Umbilical cord (tissue), 2 donors: ENCODE measurements around the gene SSNA1. TPM values are rescaled to one million over a fixed set of nuclear protein-coding genes. Genes with fewer than 3 reads are reported as not detected.
A peak's percentile ranks its signal among the peaks of the same experiment; 100 is the strongest.

Experiments used
- DNase-seq: peaks from one replicate; pipeline ENCODE4 v3.0.0-alpha.2; 2015; ENCODE audit warnings: low spot score
- total RNA-seq: library from RNA; depleted of rRNA; stranded (reverse); fragments of >200 nt; gene quantifications from one replicate; pipeline ENCODE4 v1.2.3, GENCODE V29; 2014; ENCODE audit warnings: low replicate concordance; ENCODE audit not compliant: insufficient read depth

The SSNA1 gene
- total RNA-seq, 1 donor from 2014 or later: 30.8 TPM

DNA sequence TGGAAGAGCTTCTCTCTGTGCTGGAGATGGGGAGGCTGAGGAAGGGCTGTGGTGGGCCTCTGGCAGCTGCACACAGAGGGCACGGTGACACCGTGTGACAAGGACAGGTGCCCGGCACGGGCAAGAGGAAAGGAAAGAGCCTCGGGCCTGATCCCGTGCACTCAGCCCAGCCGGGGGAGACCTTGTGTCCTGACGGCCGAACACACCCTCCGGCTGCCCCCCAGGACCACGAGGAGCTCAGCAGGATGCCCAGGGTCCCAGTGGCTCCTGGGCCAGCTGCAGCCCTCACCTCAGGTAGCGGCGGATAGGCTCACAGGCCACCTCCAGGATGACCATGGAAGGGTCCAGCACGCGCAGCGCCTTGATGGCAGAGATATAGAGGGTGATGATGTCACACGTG lies 5.6 kb upstream of the SSNA1 start:
- DNase-seq: no peak

DNA sequence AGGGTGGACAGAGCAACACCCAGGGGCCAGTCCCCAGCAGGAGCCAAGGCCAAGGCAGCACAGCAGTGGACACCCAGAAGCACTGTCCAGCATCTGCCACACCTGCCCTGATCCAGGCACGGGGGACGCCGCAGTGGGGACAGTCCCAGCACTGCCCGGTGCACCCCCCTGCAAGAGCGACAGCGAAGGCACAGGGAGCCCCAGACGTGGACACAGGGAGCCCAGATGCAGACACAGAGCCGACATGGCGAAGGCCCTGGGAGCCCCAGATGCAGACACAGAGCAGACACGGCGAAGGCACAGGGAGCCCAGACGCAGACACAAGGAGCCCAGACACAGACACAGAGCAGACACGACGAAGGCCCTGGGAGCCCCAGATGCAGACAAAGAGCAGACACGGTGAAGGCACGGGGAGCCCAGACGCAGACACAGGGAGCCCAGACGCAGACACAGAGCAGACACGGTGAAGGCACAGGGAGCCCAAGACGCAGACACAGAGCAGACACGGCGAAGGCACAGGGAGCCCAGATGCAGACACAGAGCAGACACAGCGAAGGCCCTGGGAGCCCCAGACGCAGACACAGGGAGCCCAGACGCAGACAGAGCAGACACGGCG lies 4.4 kb upstream of the SSNA1 start:
- no peak for DNase-seq

DNA sequence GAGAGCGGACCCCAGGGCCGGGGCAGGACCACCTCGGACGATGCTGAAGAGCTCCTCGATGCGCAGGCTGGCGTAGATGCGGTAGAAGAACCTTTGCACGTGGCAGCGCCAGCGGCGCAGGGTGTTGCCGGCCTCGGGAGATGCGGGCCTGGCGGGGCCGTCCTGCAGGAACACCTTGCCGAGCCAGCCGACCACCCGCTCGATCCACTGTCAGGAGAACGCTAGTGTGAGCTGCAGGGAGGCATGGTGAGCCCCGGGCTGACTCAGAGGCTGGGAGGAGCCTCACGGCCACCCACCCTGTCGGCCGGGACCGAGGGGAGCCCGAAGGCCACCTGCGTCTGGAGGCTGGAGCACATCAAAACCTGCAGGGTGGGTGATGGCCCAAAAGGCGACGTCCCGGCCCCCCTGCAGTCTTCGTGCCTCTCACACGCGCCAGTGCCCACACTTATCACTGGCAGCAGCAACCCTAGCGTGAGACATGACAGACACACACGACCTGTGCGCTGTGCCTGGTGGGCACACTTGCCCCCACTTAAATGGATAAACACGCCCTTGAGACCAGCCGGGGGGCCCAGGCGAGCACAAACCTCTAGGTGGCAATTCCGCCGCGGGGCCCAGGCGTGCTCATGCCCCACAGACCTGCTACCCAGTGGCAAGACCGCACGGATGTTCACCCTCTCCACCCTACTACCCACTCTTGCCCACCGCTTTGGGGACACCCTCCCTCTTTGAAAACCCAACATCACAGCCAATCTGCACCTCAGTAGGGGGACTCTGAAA lies 3.4 kb upstream of the SSNA1 start:
- DNase-seq: no peak

DNA sequence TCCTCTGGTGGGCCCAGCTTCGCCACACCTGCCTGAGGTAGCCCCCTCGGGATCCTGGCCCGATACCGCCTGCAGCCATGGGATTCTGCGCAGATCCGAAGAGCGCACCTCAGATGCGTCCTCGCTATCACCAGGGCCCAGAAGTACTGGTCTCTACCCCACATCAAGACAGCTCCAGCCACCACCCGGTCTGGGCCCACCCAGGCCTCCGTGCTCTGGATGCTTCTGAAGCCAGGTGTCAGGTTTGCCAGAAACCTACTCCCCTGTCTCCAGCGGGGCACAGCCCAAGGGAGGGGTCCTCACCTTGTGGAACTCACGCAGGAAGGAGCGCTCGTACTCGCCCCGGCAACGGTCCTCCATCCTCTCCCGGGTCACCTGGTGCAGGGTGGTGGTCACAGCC lies 2.6 kb upstream of the SSNA1 start:
- DNase-seq: no peak

DNA sequence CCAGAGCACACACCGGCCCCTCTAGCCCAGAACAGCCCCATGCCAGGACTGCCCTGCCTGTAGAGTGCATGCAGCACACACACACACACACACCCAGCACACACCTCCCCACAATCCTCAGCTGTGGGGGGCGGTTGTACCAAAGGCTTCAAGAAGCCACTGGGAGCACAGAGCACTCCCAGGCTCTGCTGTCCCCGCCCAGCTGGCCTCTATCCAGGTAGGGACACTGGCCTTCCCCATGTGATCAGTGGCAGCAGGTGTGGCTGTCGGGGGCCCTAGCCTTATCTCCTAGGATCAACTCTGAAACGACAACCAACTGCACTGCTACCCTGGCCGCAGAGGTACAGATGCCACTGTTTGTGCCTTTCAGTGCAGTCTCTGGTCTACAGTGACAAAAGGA lies 2.1 kb upstream of the SSNA1 start:
- DNase-seq: no peak

DNA sequence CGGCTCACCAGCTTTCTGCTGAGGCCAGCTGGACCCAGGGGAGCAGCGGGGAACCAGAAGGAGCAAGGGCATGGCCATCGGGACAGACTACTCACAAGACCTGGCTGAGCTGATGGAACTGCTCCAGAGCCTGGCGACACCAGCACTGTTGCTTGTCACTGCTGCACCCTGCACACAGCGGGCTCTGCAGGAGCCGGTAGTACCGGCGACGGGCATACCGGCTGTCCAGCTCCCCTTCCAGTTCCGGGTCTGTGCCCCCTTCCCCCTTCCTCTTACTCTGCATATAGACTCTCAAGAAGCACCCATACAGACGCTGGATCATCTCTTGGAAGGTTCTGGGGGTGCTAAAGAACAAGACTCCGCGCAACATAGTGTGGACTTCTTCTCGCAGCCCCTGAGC lies 1.1 kb upstream of the SSNA1 start:
- DNase-seq: no peak

DNA sequence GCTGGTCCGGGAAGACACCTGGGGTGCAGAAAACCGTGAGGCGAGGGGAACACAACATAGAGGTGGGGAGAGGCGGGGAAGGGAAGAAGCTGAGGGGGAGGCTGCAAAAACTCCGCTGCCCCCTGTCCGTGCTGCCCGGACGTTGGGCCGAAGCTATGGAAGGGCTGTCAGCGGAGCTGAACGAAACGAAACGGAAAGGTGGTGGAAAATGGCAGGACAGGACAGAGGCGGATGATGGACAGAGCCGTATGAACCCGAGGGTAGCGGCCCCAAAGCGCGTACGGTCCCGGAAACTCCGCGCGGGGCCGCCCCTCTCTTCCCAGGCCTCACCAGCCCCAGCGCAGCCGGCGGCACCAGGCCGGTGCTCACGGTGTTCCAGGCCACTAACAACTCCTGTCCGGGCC lies 388 bp upstream of the SSNA1 start:
- no peak for DNase-seq

DNA sequence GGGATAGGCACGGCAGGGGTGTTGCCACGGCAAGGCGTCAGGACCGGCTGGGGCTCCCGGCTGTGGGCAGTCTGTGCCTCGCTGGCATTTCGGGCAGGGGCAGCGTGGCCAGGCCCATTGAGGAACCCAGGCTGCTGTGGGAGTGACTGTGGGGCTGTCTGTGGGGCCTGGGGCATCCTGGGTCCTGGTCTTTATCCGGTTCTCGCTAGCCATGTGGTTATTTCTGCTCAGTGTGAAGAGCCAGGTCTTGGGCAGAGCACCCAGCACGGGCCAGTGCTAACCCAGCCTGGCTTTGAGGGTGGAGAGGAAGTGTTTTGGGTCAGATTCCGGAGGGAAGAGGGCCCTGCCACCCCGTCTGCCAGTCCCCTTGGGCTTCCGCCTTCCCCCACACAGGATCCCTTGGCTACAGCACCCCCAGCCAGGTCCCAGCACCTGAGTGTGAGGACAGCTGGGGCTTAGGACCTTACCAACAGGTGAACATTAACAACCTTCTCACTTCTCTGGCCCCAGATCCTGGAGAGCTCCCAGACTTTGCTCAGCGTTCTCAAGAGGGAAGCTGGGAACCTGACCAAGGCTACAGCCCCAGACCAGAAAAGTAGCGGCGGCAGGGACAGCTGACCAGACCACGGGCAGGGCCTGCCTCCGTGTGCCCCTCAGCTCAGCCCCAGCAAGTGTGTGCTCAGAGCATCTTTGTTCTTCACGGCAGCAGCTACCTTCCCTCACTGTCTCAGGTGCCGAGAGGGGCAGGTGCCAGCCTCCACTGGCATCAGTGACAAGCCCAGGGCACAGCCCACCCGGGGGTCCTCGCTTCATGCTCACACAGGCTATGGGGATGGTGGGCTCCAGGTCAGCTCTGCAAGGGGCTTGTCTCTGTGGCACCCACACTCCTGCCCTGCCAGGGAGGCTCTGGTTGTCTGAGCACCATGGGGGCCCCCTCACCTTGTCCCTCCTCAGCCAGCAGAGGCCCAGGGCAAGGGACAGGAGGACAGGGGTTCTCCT lies 1.1 kb downstream of the SSNA1 start:
- DNase-seq: no peak

DNA sequence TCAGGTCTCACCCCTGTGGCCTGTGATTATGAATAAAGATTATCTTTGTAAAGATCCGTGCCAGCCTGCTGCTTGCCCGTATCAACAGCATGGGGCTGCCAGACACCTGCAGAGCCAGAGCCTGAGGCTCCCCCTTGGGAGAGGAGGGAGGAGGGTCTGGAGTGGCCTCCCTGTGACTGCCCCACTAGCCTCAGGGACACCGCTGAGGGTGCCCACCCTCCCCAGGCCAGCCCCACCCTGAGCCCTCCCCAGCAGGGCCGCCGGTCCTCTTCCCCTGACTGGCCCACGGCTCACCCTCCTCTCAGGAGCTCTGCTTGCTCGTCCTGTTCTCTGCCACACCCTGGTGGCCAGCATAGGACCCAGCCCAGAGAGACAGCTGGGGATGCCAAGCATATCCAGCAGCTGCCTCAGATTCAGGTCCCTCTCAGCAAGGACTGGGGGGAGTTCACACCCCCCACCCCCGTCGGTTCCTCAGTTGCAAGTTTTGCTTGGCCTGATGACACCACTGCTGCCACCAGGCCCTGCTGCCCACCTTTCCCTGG lies 1.9 kb downstream of the SSNA1 start:
- DNase-seq: no peak

DNA sequence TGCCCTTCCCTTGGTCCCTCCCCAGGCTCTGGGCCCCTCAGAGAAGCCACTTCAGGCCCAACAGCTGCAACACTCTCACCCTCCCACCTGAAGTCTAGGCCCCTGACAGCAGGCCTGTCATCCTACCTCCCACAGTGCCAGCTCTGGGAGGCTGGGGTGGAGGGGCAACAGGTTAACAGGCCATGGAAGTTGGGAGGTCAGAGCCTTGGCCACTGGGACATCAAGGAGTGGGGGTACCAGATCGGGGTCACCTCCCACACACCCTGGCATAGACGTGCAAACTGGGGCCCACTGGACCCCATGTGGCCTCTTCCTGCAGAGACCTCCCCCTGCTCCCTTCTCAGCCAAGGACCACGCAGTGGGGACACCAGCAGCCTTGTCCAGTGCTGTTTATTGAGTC lies 2.8 kb downstream of the SSNA1 start:
- DNase-seq: no peak

DNA sequence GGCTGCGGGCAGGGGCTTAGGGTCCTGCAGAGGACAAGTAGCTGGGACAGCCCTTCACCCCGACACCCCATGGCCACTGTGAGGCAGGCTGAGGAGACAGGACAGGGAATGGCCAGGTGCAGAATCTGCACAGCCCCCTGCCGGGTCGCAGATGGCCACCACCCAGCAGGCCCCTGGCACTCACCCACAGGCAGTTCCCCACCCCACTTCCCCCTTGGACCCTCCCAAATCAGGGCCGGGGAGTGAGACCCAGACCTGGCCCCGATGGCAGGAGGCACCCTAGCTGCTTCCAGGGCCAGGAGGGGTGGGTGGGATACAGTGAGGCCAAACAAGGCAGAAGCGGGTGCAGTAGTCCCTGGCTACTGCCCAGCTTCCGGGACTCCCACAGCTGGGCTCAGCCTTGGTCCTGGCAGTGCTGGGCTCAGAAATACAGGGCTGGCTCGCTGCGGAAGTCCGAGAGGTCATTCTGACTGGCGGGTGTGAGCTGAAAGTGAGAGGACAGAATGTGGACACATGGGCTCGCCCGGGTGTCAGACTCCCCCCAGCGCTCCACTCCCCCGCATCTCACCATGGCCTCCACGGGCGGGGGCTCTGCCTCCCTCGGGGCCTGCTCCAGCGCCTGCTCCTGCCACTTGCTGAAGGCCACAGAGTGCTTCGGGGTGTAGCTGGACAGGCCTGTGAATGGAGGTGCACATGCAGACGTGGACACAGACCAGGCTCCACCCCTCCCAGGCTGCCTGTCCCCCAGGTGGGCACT lies 3.4 kb downstream of the SSNA1 start:
- DNase-seq: no peak

DNA sequence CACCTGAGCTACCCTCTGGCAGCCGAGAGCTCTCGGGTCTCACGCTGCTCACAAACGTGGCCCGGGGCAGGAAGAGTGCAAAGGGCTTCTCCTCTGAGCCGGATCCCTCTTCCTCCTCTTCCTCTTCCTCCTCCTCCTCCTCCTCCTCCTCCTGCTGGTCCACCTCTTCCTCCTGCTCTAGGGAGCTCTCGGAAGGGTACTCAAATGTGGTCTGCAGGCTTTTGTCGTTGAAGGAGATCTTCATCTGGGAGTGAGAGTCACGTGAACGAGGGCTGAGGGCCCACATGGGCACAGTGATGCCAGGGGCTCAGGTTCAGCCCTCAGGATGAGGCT lies 3.9 kb downstream of the SSNA1 start:
- DNase-seq: no peak

DNA sequence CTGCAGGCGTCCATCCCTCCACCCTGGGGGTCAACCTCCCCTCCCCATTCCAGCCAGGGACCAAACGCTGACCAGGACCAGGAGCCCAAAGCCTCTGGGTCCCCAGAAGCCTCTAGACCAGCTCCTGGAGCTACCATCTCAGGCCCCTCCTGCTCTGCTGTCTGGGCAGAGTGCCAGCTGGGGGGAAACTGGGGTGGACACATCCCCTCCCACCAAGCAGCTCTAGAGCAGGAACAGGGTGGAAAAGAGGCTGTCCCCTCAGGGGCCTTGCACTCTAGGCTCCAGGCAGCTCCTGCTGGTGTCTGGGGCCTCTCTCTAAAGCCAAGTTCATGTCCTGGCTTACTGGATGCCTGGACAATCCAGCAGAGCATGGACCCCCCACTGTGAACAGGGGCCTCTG lies 4.4 kb downstream of the SSNA1 start:
- DNase-seq: no peak

DNA sequence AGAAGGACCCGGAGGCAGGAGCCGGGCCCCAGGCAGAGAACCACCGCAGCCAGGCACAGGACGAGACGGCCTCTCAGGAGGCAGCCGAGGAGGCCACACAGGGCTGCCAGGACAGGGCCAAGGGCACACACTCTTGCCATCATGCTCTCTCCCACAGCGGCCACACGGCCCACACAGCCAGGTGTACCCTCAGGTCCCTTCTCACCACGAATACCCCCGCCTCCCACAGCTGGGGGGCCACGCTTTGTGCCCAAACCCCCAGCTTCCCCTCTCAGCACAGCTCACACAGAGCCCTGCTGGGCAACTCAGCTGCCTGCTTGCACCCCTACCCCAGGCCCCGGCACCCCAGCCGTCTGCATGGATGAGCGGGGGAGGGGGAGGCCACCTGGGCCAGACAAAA lies 5.3 kb downstream of the SSNA1 start:
- DNase-seq: no peak

DNA sequence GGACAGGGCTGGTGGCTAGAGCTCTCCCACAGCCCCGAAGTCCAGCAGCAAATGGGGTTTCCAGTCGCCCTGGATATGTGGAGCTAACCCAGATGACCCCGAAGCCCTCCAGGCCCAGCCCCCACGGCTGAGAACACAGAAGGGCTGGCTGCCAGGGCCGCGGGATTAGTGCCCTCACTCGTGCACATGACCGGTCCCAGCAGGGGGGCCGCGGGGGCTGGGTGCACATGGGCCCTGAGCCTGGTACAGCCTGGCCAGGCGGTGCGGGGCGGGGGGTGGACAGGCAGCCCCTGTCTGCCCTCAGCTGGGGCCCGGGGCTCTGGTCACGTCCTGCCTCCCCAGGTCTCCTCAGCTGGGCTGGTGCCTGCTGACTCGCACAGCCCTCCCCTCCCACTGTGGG lies 5.9 kb downstream of the SSNA1 start:
- no peak for DNase-seq

DNA sequence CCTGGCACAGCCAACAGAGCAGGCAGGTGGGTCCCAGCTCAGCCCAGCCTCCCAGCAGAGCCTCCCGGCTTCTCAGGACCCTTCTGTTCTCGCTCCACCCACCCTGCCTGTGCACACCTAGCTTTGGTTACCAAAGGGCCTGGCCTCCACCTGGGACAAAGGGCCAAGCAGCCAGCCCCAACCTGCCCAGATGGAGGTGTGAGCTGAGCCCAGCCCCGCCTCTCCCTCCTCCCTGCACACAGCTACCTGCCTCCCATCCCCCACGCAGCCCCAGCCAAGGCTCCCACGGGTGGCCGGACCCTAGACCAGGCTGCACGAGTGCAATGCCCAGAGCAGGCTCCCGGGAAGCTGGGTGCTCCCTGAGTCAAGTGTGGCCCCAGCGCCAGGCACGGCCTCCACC lies 6.4 kb downstream of the SSNA1 start:
- DNase-seq: no peak

DNA sequence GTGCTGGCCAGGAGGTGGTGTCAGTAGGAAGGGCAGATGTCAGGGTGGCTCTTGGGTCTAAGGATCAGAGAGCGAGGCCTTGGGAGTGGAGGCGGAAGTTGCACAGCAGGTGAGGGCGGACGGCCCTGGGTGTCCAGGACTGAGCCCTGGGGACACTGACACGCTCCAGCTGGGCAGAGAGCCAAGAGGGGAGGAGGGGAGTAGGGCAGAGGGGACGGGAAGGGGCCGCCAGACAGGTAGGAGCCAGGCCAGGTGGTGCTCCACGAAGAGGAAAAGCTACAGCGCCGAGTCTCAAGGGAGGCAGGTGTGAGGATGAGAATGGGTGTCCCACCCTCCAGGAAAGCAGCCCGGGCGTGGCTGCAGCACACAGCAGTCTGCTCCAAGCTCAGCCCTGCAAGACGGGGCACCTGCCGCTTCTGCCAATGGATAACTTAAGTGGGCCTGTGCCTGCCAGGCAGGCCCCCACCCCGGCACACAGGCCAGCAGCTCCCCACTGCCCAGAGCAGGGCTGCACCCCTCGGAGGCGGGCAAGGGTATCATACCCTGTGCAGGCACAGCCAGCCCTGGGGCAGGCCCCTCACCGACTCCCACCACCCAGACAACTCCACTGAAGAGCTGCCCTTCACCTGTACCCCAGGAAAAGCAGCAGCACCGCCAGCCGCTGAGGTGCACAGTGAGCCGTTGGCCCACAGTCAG lies 7.2 kb downstream of the SSNA1 start:
- DNase-seq: peak; percentile 19

DNA sequence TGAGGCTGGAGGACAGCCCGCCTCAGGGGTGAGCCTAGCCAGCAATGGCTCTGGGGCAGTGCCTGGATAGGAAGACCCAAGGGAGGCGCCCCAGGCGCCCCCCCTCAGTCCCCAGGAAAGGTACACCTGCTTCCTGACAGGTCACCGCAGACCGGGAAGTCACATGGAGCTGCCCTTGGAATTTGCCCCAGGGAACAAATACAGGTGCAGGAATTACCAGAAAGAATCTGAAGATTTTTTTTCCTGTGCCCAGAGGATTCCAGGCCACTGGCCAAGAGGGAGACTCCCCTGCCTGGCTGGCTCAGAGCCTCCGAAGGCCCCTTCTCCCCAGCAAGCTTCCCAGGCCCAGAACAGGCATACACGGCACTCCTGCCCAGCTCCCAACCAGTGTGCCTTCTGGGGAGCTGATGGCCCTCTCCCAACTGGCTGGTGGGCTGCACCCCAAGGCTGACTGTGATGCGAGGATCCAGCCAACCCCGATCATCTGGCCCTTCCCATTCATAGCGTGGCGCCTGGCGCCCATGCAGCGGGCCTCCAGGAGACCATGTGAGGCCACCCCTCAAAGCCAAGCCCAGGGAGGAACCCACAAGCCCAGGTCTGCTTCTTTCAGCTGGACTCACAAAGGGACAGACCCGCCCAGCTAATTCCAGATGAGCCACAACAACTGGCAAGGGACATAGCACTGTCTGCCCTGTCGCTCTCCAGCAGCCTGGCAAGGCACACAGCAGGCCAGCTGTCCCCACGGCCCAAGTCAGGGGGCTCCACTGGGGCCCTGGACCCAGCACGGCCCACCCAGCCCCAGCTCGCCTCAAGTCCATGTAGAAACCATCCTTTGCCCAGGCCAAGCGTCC lies 9.8 kb downstream of the SSNA1 start:
- DNase-seq: no peak

DNA sequence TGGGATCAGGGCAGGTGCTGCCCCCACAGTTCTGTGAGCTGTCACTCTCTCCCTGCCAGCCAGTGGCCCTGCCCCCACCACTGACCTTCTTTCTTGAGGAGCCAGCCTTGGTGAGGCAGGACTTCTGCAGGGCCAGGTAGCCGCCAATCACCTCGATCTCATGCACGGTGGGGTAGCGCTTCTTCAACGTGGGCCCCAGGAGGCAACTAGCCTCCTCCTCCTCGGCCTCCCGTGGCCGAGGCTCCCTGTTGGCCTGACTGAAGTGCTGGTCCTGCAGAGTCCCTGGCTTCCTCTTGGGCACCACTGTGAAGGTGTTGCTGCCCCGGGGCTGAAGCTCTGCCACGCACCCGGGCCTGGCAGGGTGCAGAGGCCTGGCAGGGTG lies 10.4 kb downstream of the SSNA1 start:
- DNase-seq: no peak
